Measurements from ENCODE around the gene SUPT3H.

Gene SUPT3H

GRCh38 chr6:45398075-45398813 is 20.5 kb upstream of the SUPT3H start:
- no peak overlapping the region for H3K27ac ChIP-seq
- H3K4me3 ChIP-seq, result no peak overlapping the region

GRCh38 chr6:45394586-45395095 is 16.9 kb upstream of the SUPT3H start:
- Histone ChIP-seq H3K4me3 (no peak overlapping the region), H3K27ac (no peak overlapping the region)

- Histone ChIP-seq H3K4me3 (no peak overlapping the region), H3K27ac (no peak overlapping the region)
These were observed 10.6 kb upstream of the SUPT3H start for GRCh38 chr6:45388328-45388727.

- H3K4me3 ChIP-seq, result no peak overlapping the region
These were observed 9.5 kb upstream of the SUPT3H start for GRCh38 chr6:45387236-45387635.

GRCh38 chr6:45386501-45386900 is 8.8 kb upstream of the SUPT3H start:
- H3K27ac ChIP-seq, result no peak overlapping the region
- no peak overlapping the region for H3K4me3 ChIP-seq

More at GRCh38 chr6:45387236-45387635, 9.5 kb upstream of the SUPT3H start:
- H3K27ac ChIP-seq, result no peak overlapping the region

GRCh38 chr6:45382391-45382790 is 4.7 kb upstream of the SUPT3H start:
- no peak overlapping the region for H3K27ac ChIP-seq
- H3K4me3 ChIP-seq, result no peak overlapping the region

GRCh38 chr6:45378334-45378926 is 696 bp upstream of the SUPT3H start:
- peak overlapping the region; percentile 48 to 87 (median 79) for H3K4me3 ChIP-seq
- peak overlapping the region; percentile 92 to 99 (median 98) for H3K27ac ChIP-seq

GRCh38 chr6:45377043-45377553 is 636 bp downstream of the SUPT3H start:
- H3K27ac ChIP-seq, result peak overlapping the region; percentile 92 to 99 (median 98)

GRCh38 chr6:45376310-45377042 is 1.3 kb downstream of the SUPT3H start:
- peak overlapping the region in 16 of 21 experiments; percentile 92 to 99 (median 98) for H3K27ac ChIP-seq
- H3K4me3 ChIP-seq, result peak overlapping the region; percentile 48 to 87 (median 79)

More at GRCh38 chr6:45377043-45377553, 636 bp downstream of the SUPT3H start:
- peak overlapping the region; percentile 48 to 87 (median 79) for H3K4me3 ChIP-seq

- Histone ChIP-seq H3K4me3 (no peak overlapping the region), H3K27ac (no peak overlapping the region)
These were observed 2.3 kb downstream of the SUPT3H start for GRCh38 chr6:45375449-45375848.

- no peak overlapping the region for H3K27ac ChIP-seq
- no peak overlapping the region for H3K4me3 ChIP-seq
These were observed 5.7 kb downstream of the SUPT3H start for GRCh38 chr6:45371924-45372573.

- H3K4me3 ChIP-seq, result no peak overlapping the region
- H3K27ac ChIP-seq, result no peak overlapping the region
These were observed 7.9 kb downstream of the SUPT3H start for GRCh38 chr6:45369870-45370269.

- Histone ChIP-seq H3K4me3 (no peak overlapping the region), H3K27ac (no peak overlapping the region)
These were observed 9.7 kb downstream of the SUPT3H start for GRCh38 chr6:45367999-45368398.

- Histone ChIP-seq H3K27ac (no peak overlapping the region), H3K4me3 (no peak overlapping the region)
These were observed 11.2 kb downstream of the SUPT3H start for GRCh38 chr6:45366534-45366933.

- Histone ChIP-seq H3K4me3 (no peak overlapping the region), H3K27ac (no peak overlapping the region)
These were observed 12.7 kb downstream of the SUPT3H start for GRCh38 chr6:45365036-45365435.

GRCh38 chr6:45364466-45364865 is 13.3 kb downstream of the SUPT3H start:
- Histone ChIP-seq H3K27ac (no peak overlapping the region), H3K4me3 (no peak overlapping the region)

GRCh38 chr6:45353654-45354053 is 24.1 kb downstream of the SUPT3H start:
- no peak overlapping the region for H3K4me3 ChIP-seq
- no peak overlapping the region for H3K27ac ChIP-seq

GRCh38 chr6:45351667-45352066 is 26.1 kb downstream of the SUPT3H start:
- no peak overlapping the region for H3K4me3 ChIP-seq
- H3K27ac ChIP-seq, result no peak overlapping the region

GRCh38 chr6:45351076-45351475 is 26.7 kb downstream of the SUPT3H start:
- Histone ChIP-seq H3K4me3 (no peak overlapping the region), H3K27ac (no peak overlapping the region)

GRCh38 chr6:45350186-45350710 is 27.5 kb downstream of the SUPT3H start:
- no peak overlapping the region for H3K4me3 ChIP-seq
- no peak overlapping the region for H3K27ac ChIP-seq

Data from skin epidermis (tissue), 12 donors.